PFSK-1 (cell line): ENCODE results near the gene TMEM131.

ENCODE experiments used
- FOXP2 ChIP-seq: optimal IDR thresholded peaks from 2 replicates; pipeline ENCODE3; 2011; ENCODE audit warnings: borderline replicate concordance, control low read depth, inconsistent platforms; ENCODE audit not compliant: insufficient read depth; ENCODE audit errors: extremely low read length, extremely low read depth
- POLR2AphosphoS5 ChIP-seq: IDR thresholded peaks from 2 replicates; pipeline ENCODE4 v1.6.1; 2012; ENCODE audit warnings: low read depth, mild to moderate bottlenecking, control low read depth, low read length, moderate library complexity
- REST ChIP-seq, 2 experiments: IDR thresholded peaks; 2 replicates each; pipeline versions ENCODE4 v1.6.1 to v1.8.0; 2011 to 2012; ENCODE audit warnings: low read depth in 2 of 2, low read length in 2 of 2, control low read depth in 1 of 2, inconsistent platforms in 1 of 2, mild to moderate bottlenecking in 1 of 2, moderate library complexity in 1 of 2; ENCODE audit not compliant: insufficient read depth in 1 of 2
- SIN3A ChIP-seq: IDR thresholded peaks from 2 replicates; pipeline ENCODE4 v1.6.1; 2012; ENCODE audit warnings: mild to moderate bottlenecking, low read length, moderate library complexity, borderline replicate concordance; ENCODE audit not compliant: insufficient read depth
- TAF1 ChIP-seq: IDR thresholded peaks from 2 replicates; pipeline ENCODE4 v1.6.1; 2012; ENCODE audit warnings: low read length, control low read depth, borderline replicate concordance; ENCODE audit not compliant: insufficient read depth

The TMEM131 gene

GRCh38 chr2:97932975-97933662 lies 62.6 kb downstream of the TMEM131 start:
- TF ChIP-seq POLR2AphosphoS5 (no peak), SIN3A (no peak), REST (IDR thresholded peaks at IDR 0.05; ENCODE audit: insufficient read depth in 1 of 2, low read depth in 2 of 2, low read length in 2 of 2) (no peak), FOXP2 (no peak)

- no peak for TF ChIP-seq POLR2AphosphoS5
- TF ChIP-seq REST (IDR thresholded peaks at IDR 0.05; ENCODE audit: insufficient read depth in 1 of 2, low read depth in 2 of 2, low read length in 2 of 2) = no peak
- no peak for TF ChIP-seq FOXP2
- TF ChIP-seq SIN3A = no peak
- TF ChIP-seq TAF1 = no peak
Measured at GRCh38 chr2:97931858-97932225, 63.9 kb downstream of the TMEM131 start.

GRCh38 chr2:97931118-97931857 lies 64.5 kb downstream of the TMEM131 start:
- TF ChIP-seq POLR2AphosphoS5 = no peak
- no peak for TF ChIP-seq SIN3A
- TF ChIP-seq FOXP2 = no peak
- TF ChIP-seq REST (IDR thresholded peaks at IDR 0.05; ENCODE audit: insufficient read depth in 1 of 2, low read depth in 2 of 2, low read length in 2 of 2) = no peak
- TF ChIP-seq TAF1 = no peak

GRCh38 chr2:97928591-97928990 lies 67.2 kb downstream of the TMEM131 start:
- no peak for TF ChIP-seq REST (IDR thresholded peaks at IDR 0.05; ENCODE audit: insufficient read depth in 1 of 2, low read depth in 2 of 2, low read length in 2 of 2)
- no peak for TF ChIP-seq POLR2AphosphoS5
- TF ChIP-seq FOXP2 = no peak
- TF ChIP-seq TAF1 = no peak
- no peak for TF ChIP-seq SIN3A
